WTC11 (cell line): ENCODE results near the gene ITGA3. TPM values are rescaled to one million over a fixed set of nuclear protein-coding genes. Genes with fewer than 3 reads are reported as not detected.

Experiments used
- ATAC-seq: fragments of 200-7000 bp; cut with Tn5 transposase; 2 replicates; pipeline ENCODE4 v1.10.0; 2021; ENCODE audit warnings: mild to moderate bottlenecking, moderate library complexity
- CTCF ChIA-PET: fragments of 300-600 bp; sonication (Branson Sonifier 250); formaldehyde crosslinking; loops from one replicate; lab custom pipeline; 2021; ENCODE audit warnings: antibody characterized with exemption; lab: Charles Lee
- POLR2A ChIA-PET: fragments of 350-600 bp; sonication (Branson Sonifier 250); formaldehyde crosslinking; loops from one replicate; lab custom pipeline; 2021; ENCODE audit warnings: antibody characterized with exemption; lab: Charles Lee
- DNase-seq: peaks from one replicate; pipeline ENCODE4 v3.0.0; 2021; ENCODE audit warnings: low spot score
- H3K27ac Mint-ChIP-seq: 2 replicates; pipeline ENCODE4 v1.8.0; 2021; ENCODE audit warnings: mixed read lengths
- H3K27me3 Mint-ChIP-seq: 2 replicates; pipeline ENCODE4 v1.8.0; 2021; ENCODE audit warnings: low read depth, mild to moderate bottlenecking, moderate library complexity, mixed read lengths
- H3K36me3 Mint-ChIP-seq: 2 replicates; pipeline ENCODE4 v1.8.0; 2021; ENCODE audit warnings: mixed read lengths
- H3K4me1 Mint-ChIP-seq: 2 replicates; pipeline ENCODE4 v1.8.0; 2022; ENCODE audit warnings: mixed read lengths
- H3K4me3 Mint-ChIP-seq: 2 replicates; pipeline ENCODE4 v1.8.0; 2021; ENCODE audit warnings: mild to moderate bottlenecking, moderate library complexity, mixed read lengths
- H3K9me3 Mint-ChIP-seq: 2 replicates; pipeline ENCODE4 v1.8.0; 2021; ENCODE audit warnings: mixed read lengths
- ATF3 ChIP-seq: sonication (generic); formaldehyde crosslinking; conservative IDR thresholded peaks from 2 replicates; pipeline ENCODE4 v1.8.1; 2022; ENCODE audit warnings: mild to moderate bottlenecking, missing genetic modification reagents
- ETV6 ChIP-seq: sonication (generic); formaldehyde crosslinking; IDR thresholded peaks from 2 replicates; pipeline ENCODE4 v1.8.1; 2022; ENCODE audit warnings: mild to moderate bottlenecking, missing genetic modification reagents
- FOXK1 ChIP-seq: sonication (generic); formaldehyde crosslinking; IDR thresholded peaks from 2 replicates; pipeline ENCODE4 v1.8.0; 2022; ENCODE audit warnings: mild to moderate bottlenecking, moderate library complexity, missing genetic modification reagents
- GABPB1 ChIP-seq: sonication (generic); formaldehyde crosslinking; IDR thresholded peaks from 2 replicates; pipeline ENCODE4 v1.8.1; 2023; ENCODE audit warnings: mild to moderate bottlenecking, missing genetic modification reagents
- HMGA2 ChIP-seq: fragments of 250-450 bp; sonication (Bioruptor Pico); IDR thresholded peaks from 2 replicates; pipeline ENCODE4 v1.4.0; 2021; ENCODE audit warnings: mild to moderate bottlenecking, moderate library complexity
- MAX ChIP-seq: sonication (generic); formaldehyde crosslinking; IDR thresholded peaks from 2 replicates; pipeline ENCODE4 v1.8.0; 2022; ENCODE audit warnings: mild to moderate bottlenecking, missing genetic modification reagents
- NFATC4 ChIP-seq: fragments of 250-450 bp; sonication (Bioruptor Pico); IDR thresholded peaks from 2 replicates; pipeline ENCODE4 v1.9.0; 2021; ENCODE audit warnings: mild to moderate bottlenecking
- OVOL2 ChIP-seq: fragments of 250-450 bp; sonication (Bioruptor Pico); IDR thresholded peaks from 2 replicates; pipeline ENCODE4 v1.9.0; 2021; ENCODE audit warnings: mild to moderate bottlenecking, borderline replicate concordance
- PRDM15 ChIP-seq: sonication (generic); formaldehyde crosslinking; IDR thresholded peaks from 2 replicates; pipeline ENCODE4 v1.8.0; 2022; ENCODE audit warnings: missing genetic modification reagents
- TCF7 ChIP-seq: sonication (generic); formaldehyde crosslinking; IDR thresholded peaks from 2 replicates; pipeline ENCODE4 v1.8.0; 2022; ENCODE audit warnings: mild to moderate bottlenecking, low read depth, missing genetic modification reagents, moderate library complexity
- TEAD4 ChIP-seq: sonication (generic); formaldehyde crosslinking; IDR thresholded peaks from 2 replicates; pipeline ENCODE4 v1.8.0; 2022; ENCODE audit warnings: mild to moderate bottlenecking, missing genetic modification reagents
- ZNF121 ChIP-seq: sonication (generic); formaldehyde crosslinking; IDR thresholded peaks from 2 replicates; pipeline ENCODE4 v1.8.0; 2023; ENCODE audit warnings: missing genetic modification reagents
- ZNF219 ChIP-seq: sonication (generic); formaldehyde crosslinking; IDR thresholded peaks from 2 replicates; pipeline ENCODE4 v1.8.0; 2023; ENCODE audit warnings: missing genetic modification reagents, mild to moderate bottlenecking, borderline replicate concordance
- ZNF423 ChIP-seq: fragments of 250-450 bp; sonication (Bioruptor Pico); IDR thresholded peaks from 2 replicates; pipeline ENCODE4 v2.1.2; 2022; ENCODE audit warnings: mild to moderate bottlenecking, moderate library complexity
- total RNA-seq: library from RNA; stranded (reverse); gene quantifications from 3 replicates; pipeline ENCODE4 v1.2.3, GENCODE V29; 2021
- TF ChIP-seq, protein P1 (sequence below): fragments of 200-600 bp; IDR thresholded peaks from 2 replicates; pipeline ENCODE4 v1.8.0; 2022; ENCODE audit warnings: antibody characterized with exemption
- TF ChIP-seq, protein P2 (sequence below): sonication (generic); formaldehyde crosslinking; IDR thresholded peaks from 2 replicates; pipeline ENCODE4 v1.8.1; 2023; ENCODE audit warnings: mild to moderate bottlenecking, missing genetic modification reagents, moderate library complexity
- TF ChIP-seq, protein P3 (sequence below): sonication (generic); formaldehyde crosslinking; IDR thresholded peaks from 2 replicates; pipeline ENCODE4 v1.8.1; 2022; ENCODE audit warnings: low read depth, mild to moderate bottlenecking, moderate library complexity, missing genetic modification reagents, borderline replicate concordance
- TF ChIP-seq, protein P4 (sequence below): sonication (generic); formaldehyde crosslinking; IDR thresholded peaks from 2 replicates; pipeline ENCODE4 v1.8.1; 2023; ENCODE audit warnings: mild to moderate bottlenecking, missing genetic modification reagents, moderate library complexity

The ITGA3 gene
- total RNA-seq, 1 experiment from 2014 or later: 35.3 TPM

DNA sequence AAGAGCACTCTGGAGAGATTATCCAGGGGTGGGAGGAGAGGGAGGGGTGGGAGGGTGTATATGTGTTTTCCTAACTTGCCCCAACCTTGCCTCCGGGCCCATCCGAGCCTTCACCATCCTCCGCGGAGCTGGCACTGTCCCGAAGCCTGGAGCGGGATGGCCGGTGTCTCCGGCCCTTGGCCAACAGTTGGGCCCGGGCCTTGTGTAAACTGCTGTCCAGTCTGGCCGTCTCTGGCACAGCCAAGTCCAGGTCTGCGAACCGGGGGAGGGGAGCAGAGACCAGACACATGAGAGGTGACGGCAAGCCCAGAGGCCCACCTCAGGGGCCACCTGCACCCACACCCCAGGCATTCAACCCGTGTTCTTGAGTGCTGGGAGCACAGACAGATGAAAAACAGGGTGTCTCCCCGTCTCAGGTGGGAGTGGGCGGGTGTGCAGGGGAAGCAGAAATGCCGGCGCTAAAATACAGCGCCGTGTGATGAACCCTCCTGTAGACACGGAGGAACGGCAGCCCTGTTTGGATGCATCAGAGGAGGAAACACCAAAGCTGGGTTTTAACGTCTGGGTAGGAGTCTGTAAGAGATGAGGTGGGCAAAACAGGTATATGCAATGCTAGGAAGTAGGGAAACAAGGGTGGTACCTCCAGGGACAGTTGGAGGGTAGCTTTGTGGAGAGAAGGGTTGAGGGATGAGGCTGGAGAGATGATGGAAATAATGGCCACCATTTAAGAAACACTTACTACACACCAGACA is 62.3 kb downstream of the ITGA3 start (continued):
- TF ChIP-seq ETV6 (CRISPR knock-in tag) (no peak), ZNF121 (CRISPR knock-in tag) (no peak), NFATC4 (CRISPR knock-in tag) (no peak)

- H3K9me3 Mint-ChIP-seq: no peaks in the 10 kb centered on the region
- ATAC-seq (no peak), DNase-seq (no peak)
- H3K4me3 Mint-ChIP-seq: no peak overlapping the region
- peaks cover 65% of the 10 kb centered on the region for H3K27me3 Mint-ChIP-seq
- H3K27ac Mint-ChIP-seq: no peak overlapping the region
- no peak for TF ChIP-seq MAX (CRISPR knock-in tag)
- no peak for TF ChIP-seq HMGA2
- TF ChIP-seq ATF3 (CRISPR knock-in tag): no peak
- no peak for TF ChIP-seq TEAD4 (CRISPR knock-in tag)
- no peak for TF ChIP-seq GABPB1 (CRISPR knock-in tag)
- no peak for TF ChIP-seq FOXK1 (CRISPR knock-in tag)
- POLR2A ChIA-PET: no interaction called here
- CTCF ChIA-PET: interaction anchor here (0.7 to 3.0 kb wide), 5 partner anchors 25 to 81 kb away, joined by 3 to 27 read pairs (median 4); partner anchors contain the start of gene PPP1R9B
- H3K36me3 Mint-ChIP-seq: no peaks in the 10 kb centered on the region
- H3K4me1 Mint-ChIP-seq: peaks cover 34% of the 10 kb centered on the region
These were observed 62.9 kb downstream of the ITGA3 start for GRCh38 chr17:50118828-50119218.

DNA sequence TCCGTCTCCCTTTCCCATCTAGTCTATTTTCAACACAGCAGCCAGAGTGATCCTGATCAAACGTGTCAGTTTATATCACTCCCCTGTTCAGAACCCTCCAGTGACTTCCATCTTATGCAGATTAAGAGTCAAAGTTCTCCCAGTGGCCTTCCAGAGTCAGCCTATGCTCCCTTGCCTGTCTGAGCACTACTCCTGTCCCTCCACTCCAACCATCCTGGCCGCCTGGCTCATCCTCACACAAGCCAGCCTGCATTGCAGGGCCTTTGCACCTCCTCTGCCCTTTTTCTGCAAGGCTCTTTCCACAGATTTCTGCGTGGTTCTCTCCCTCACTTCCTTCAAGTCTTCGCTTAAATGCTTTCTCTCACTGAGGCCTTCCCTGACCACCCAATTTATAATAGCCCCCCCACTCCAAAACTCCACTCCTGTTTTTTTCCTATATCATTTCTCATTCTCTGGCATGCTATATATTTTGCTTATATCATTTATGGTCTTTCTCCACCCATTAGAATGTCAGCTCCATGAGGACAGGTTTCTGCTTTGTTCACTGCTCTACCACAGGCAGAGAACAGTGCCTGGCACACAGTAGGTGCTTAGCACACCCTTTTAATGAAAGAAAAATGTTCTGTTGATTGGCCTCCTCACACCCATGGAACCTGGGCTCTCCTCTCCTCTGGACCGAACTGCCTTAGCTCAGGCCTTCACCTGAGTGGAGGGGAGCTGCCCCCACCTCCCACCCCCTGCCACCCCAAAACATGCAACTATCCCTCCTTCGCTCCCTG is 64.8 kb downstream of the ITGA3 start:
- Mint-ChIP-seq H3K9me3 (no peaks in the 10 kb centered on the region), H3K27ac (no peak overlapping the region), H3K36me3 (no peaks in the 10 kb centered on the region), H3K4me3 (no peak overlapping the region), H3K4me1 (peaks cover 30% of the 10 kb centered on the region), H3K27me3 (peaks cover 60% of the 10 kb centered on the region)
- DNase-seq (no peak), ATAC-seq (no peak)
- ChIA-PET CTCF (interaction anchor here (1.0 to 1.4 kb wide), 3 partner anchors 19 to 64 kb away, joined by 3 to 4 read pairs (median 4); no protein-coding TSS in a partner anchor), POLR2A (no interaction called here)
- no peak for TF ChIP-seq MAX (CRISPR knock-in tag)
- TF ChIP-seq, protein P1, sequence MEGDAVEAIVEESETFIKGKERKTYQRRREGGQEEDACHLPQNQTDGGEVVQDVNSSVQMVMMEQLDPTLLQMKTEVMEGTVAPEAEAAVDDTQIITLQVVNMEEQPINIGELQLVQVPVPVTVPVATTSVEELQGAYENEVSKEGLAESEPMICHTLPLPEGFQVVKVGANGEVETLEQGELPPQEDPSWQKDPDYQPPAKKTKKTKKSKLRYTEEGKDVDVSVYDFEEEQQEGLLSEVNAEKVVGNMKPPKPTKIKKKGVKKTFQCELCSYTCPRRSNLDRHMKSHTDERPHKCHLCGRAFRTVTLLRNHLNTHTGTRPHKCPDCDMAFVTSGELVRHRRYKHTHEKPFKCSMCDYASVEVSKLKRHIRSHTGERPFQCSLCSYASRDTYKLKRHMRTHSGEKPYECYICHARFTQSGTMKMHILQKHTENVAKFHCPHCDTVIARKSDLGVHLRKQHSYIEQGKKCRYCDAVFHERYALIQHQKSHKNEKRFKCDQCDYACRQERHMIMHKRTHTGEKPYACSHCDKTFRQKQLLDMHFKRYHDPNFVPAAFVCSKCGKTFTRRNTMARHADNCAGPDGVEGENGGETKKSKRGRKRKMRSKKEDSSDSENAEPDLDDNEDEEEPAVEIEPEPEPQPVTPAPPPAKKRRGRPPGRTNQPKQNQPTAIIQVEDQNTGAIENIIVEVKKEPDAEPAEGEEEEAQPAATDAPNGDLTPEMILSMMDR: no peak

DNA sequence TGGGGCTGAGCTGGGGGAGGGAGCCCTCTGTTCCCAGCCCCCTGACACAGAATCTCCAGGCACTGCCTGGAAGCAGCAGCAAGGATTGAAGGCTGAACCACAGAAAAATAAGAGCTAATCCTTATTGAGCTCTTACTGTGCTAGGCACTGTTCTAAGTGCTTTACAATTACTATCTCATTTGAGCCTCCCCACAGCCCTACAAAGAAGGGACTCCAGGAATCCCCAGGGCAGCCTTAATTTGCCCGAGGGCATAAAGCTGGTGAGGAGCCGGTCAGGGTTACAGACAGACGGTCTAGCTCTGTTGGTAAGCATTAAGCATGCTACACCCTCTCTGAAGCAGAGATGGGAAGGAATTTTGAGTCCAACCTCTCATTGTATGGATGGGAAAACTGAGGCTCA is 67.0 kb downstream of the ITGA3 start:
- H3K27ac Mint-ChIP-seq: no peak overlapping the region
- CTCF ChIA-PET: interaction anchor here (0.7 to 2.6 kb wide), 16 partner anchors 8 to 239 kb away, joined by 3 to 27 read pairs (median 8); partner anchors contain the start of genes PDK2 and PPP1R9B
- POLR2A ChIA-PET: no interaction called here

More for the DNA sequence above, 67.0 kb downstream of the ITGA3 start:
- H3K4me3 Mint-ChIP-seq: no peak overlapping the region
- DNase-seq (no peak), ATAC-seq (no peak; the same call in 1 of the 2 replicates)
- no peaks in the 10 kb centered on the region for H3K36me3 Mint-ChIP-seq
- no peaks in the 10 kb centered on the region for H3K9me3 Mint-ChIP-seq
- peaks cover 30% of the 10 kb centered on the region for H3K4me1 Mint-ChIP-seq
- TF ChIP-seq, protein P2, sequence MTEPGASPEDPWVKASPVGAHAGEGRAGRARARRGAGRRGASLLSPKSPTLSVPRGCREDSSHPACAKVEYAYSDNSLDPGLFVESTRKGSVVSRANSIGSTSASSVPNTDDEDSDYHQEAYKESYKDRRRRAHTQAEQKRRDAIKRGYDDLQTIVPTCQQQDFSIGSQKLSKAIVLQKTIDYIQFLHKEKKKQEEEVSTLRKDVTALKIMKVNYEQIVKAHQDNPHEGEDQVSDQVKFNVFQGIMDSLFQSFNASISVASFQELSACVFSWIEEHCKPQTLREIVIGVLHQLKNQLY (CRISPR knock-in tag): no peak
- TF ChIP-seq OVOL2 (no peak), TCF7 (CRISPR knock-in tag) (no peak), PRDM15 (CRISPR knock-in tag) (no peak), ZNF423 (no peak), ZNF219 (CRISPR knock-in tag) (no peak)
- TF ChIP-seq, protein P3, sequence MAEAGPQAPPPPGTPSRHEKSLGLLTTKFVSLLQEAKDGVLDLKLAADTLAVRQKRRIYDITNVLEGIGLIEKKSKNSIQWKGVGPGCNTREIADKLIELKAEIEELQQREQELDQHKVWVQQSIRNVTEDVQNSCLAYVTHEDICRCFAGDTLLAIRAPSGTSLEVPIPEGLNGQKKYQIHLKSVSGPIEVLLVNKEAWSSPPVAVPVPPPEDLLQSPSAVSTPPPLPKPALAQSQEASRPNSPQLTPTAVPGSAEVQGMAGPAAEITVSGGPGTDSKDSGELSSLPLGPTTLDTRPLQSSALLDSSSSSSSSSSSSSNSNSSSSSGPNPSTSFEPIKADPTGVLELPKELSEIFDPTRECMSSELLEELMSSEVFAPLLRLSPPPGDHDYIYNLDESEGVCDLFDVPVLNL (CRISPR knock-in tag): no peak
- TF ChIP-seq, protein P4, sequence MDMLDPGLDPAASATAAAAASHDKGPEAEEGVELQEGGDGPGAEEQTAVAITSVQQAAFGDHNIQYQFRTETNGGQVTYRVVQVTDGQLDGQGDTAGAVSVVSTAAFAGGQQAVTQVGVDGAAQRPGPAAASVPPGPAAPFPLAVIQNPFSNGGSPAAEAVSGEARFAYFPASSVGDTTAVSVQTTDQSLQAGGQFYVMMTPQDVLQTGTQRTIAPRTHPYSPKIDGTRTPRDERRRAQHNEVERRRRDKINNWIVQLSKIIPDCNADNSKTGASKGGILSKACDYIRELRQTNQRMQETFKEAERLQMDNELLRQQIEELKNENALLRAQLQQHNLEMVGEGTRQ (CRISPR knock-in tag): no peak
- H3K27me3 Mint-ChIP-seq: peaks cover 43% of the 10 kb centered on the region
